ENCODE measurements around the gene MROH9.

MROH9 gene

GRCh38 chr1:171083222-171083621 is 147.9 kb downstream of the MROH9 start:
- Histone ChIP-seq H3K4me3 (ENCODE audit: low read length) (no peak overlapping the region), H3K9ac (ENCODE audit: low read length) (no peak overlapping the region), H3K36me3 (ENCODE audit: control insufficient read depth, insufficient read depth, low read length, severe bottlenecking) (no peaks in the 10 kb centered on the region), H3K27me3 (replicated peaks; ENCODE audit: control insufficient read depth, insufficient read depth, low read length) (no peaks in the 10 kb centered on the region), H3K9me3 (ENCODE audit: control insufficient read depth, low read length) (no peaks in the 10 kb centered on the region), H3K4me1 (ENCODE audit: control insufficient read depth, insufficient read depth, low read length) (peaks cover 17% of the 10 kb centered on the region)
- no peak for DNase-seq (ENCODE audit: low read depth)

- Histone ChIP-seq H3K27me3 (replicated peaks; ENCODE audit: control insufficient read depth, insufficient read depth, low read length) (no peaks in the 10 kb centered on the region), H3K36me3 (ENCODE audit: control insufficient read depth, insufficient read depth, low read length, severe bottlenecking) (no peaks in the 10 kb centered on the region), H3K9ac (ENCODE audit: low read length) (no peak overlapping the region), H3K4me3 (ENCODE audit: low read length) (no peak overlapping the region), H3K9me3 (ENCODE audit: control insufficient read depth, low read length) (no peaks in the 10 kb centered on the region), H3K4me1 (ENCODE audit: control insufficient read depth, insufficient read depth, low read length) (peaks cover 17% of the 10 kb centered on the region)
- DNase-seq (ENCODE audit: low read depth): no peak
Measured at GRCh38 chr1:171084091-171084490, 148.8 kb downstream of the MROH9 start.

DNA sequence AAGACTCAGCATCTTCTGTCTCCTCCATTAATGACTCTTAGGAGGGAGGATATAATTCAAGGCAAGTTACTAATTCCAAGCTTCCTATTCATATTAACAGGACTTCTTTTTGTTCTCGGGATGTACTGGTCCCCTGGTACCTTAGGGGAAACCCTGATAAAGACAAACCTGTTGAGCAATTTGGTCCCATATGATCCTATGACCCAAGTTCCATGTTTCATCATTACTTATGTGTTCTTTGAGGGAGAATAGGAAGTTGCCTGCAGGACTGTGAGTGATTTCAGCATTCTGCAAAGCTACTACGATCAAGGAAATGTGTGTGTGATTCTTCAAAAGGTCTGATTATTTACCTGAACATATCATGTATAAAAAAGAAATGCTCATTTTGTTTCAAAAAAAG is 149.5 kb downstream of the MROH9 start:
- no peaks in the 10 kb centered on the region for H3K9me3 ChIP-seq (ENCODE audit: control insufficient read depth, low read length)
- H3K27me3 ChIP-seq (replicated peaks; ENCODE audit: control insufficient read depth, insufficient read depth, low read length): no peaks in the 10 kb centered on the region
- no peak overlapping the region for H3K4me3 ChIP-seq (ENCODE audit: low read length)
- no peak overlapping the region for H3K9ac ChIP-seq (ENCODE audit: low read length)
- no peak for DNase-seq (ENCODE audit: low read depth)
- no peaks in the 10 kb centered on the region for H3K36me3 ChIP-seq (ENCODE audit: control insufficient read depth, insufficient read depth, low read length, severe bottlenecking)
- peaks cover 17% of the 10 kb centered on the region for H3K4me1 ChIP-seq (ENCODE audit: control insufficient read depth, insufficient read depth, low read length)

- Histone ChIP-seq H3K4me3 (ENCODE audit: low read length) (no peak overlapping the region), H3K36me3 (ENCODE audit: control insufficient read depth, insufficient read depth, low read length, severe bottlenecking) (no peaks in the 10 kb centered on the region)
Measured at GRCh38 chr1:171087896-171088295, 152.6 kb downstream of the MROH9 start.

GRCh38 chr1:171090604-171091003 is 155.3 kb downstream of the MROH9 start, which contains the start of gene FMO3:
FMO3 (plus strand) TSS chr1:171090905; CDS start chr1:171092659, 1,754 bp downstream.
- Histone ChIP-seq H3K4me3 (ENCODE audit: low read length) (no peak within 1 kb of the TSS), H3K9ac (ENCODE audit: low read length) (no peak within 1 kb of the TSS), H3K27me3 (replicated peaks; ENCODE audit: control insufficient read depth, insufficient read depth, low read length) (no peaks in the 10 kb centered on the region), H3K4me1 (ENCODE audit: control insufficient read depth, insufficient read depth, low read length) (no peaks in the 10 kb centered on the region), H3K36me3 (ENCODE audit: control insufficient read depth, insufficient read depth, low read length, severe bottlenecking) (no peaks in the 10 kb centered on the region), H3K9me3 (ENCODE audit: control insufficient read depth, low read length) (no peaks in the 10 kb centered on the region)
- no peak for DNase-seq (ENCODE audit: low read depth)

More at GRCh38 chr1:171087896-171088295, 152.6 kb downstream of the MROH9 start:
- DNase-seq (ENCODE audit: low read depth): no peak
- H3K9ac ChIP-seq (ENCODE audit: low read length): no peak overlapping the region
- no peaks in the 10 kb centered on the region for H3K27me3 ChIP-seq (replicated peaks; ENCODE audit: control insufficient read depth, insufficient read depth, low read length)
- H3K9me3 ChIP-seq (ENCODE audit: control insufficient read depth, low read length): no peaks in the 10 kb centered on the region
- peaks cover under 1% of the 10 kb centered on the region for H3K4me1 ChIP-seq (ENCODE audit: control insufficient read depth, insufficient read depth, low read length)

DNA sequence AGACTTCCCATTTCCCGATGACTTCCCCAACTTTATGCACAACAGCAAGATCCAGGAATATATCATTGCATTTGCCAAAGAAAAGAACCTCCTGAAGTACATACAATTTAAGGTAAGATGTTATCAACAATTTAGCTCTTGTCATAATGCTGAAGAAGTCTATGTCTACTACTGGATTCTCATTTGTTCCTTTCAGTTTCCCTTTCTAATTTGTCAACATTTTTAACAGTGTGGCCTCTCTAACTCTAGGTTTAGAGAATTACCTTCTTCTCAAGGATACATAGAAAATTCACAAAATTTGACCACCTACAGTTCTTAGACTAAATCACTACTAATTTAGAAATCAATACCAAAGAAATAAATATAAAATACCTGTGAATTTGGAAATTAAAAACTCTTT is 168.5 kb downstream of the MROH9 start:
- H3K4me1 ChIP-seq (ENCODE audit: control insufficient read depth, insufficient read depth, low read length): peaks cover 15% of the 10 kb centered on the region
- no peaks in the 10 kb centered on the region for H3K36me3 ChIP-seq (ENCODE audit: control insufficient read depth, insufficient read depth, low read length, severe bottlenecking)
- no peak overlapping the region for H3K4me3 ChIP-seq (ENCODE audit: low read length)
- H3K9ac ChIP-seq (ENCODE audit: low read length): no peak overlapping the region
- no peaks in the 10 kb centered on the region for H3K9me3 ChIP-seq (ENCODE audit: control insufficient read depth, low read length)
- DNase-seq (ENCODE audit: low read depth): no peak
- H3K27me3 ChIP-seq (replicated peaks; ENCODE audit: control insufficient read depth, insufficient read depth, low read length): no peaks in the 10 kb centered on the region

- Histone ChIP-seq H3K9me3 (ENCODE audit: control insufficient read depth, low read length) (no peaks in the 10 kb centered on the region), H3K9ac (ENCODE audit: low read length) (no peak overlapping the region), H3K27me3 (replicated peaks; ENCODE audit: control insufficient read depth, insufficient read depth, low read length) (no peaks in the 10 kb centered on the region), H3K4me3 (ENCODE audit: low read length) (no peak overlapping the region), H3K36me3 (ENCODE audit: control insufficient read depth, insufficient read depth, low read length, severe bottlenecking) (no peaks in the 10 kb centered on the region), H3K4me1 (ENCODE audit: control insufficient read depth, insufficient read depth, low read length) (peaks cover 32% of the 10 kb centered on the region)
- peak; percentile 60 for DNase-seq (ENCODE audit: low read depth)
Measured at GRCh38 chr1:171107262-171107940, 172.1 kb downstream of the MROH9 start.

- Histone ChIP-seq H3K9me3 (ENCODE audit: control insufficient read depth, low read length) (no peaks in the 10 kb centered on the region), H3K9ac (ENCODE audit: low read length) (no peak overlapping the region)
- no peak for DNase-seq (ENCODE audit: low read depth)
Measured at GRCh38 chr1:171107969-171108368, 172.6 kb downstream of the MROH9 start.

GRCh38 chr1:171109966-171110365 is 174.6 kb downstream of the MROH9 start:
- no peaks in the 10 kb centered on the region for H3K27me3 ChIP-seq (replicated peaks; ENCODE audit: control insufficient read depth, insufficient read depth, low read length)

More at GRCh38 chr1:171107969-171108368, 172.6 kb downstream of the MROH9 start:
- no peaks in the 10 kb centered on the region for H3K36me3 ChIP-seq (ENCODE audit: control insufficient read depth, insufficient read depth, low read length, severe bottlenecking)
- H3K4me1 ChIP-seq (ENCODE audit: control insufficient read depth, insufficient read depth, low read length): peaks cover 32% of the 10 kb centered on the region
- H3K27me3 ChIP-seq (replicated peaks; ENCODE audit: control insufficient read depth, insufficient read depth, low read length): no peaks in the 10 kb centered on the region
- no peak overlapping the region for H3K4me3 ChIP-seq (ENCODE audit: low read length)

GRCh38 chr1:171110621-171111326 is 175.4 kb downstream of the MROH9 start:
- Histone ChIP-seq H3K36me3 (ENCODE audit: control insufficient read depth, insufficient read depth, low read length, severe bottlenecking) (no peaks in the 10 kb centered on the region), H3K4me3 (ENCODE audit: low read length) (no peak overlapping the region), H3K9me3 (ENCODE audit: control insufficient read depth, low read length) (no peaks in the 10 kb centered on the region), H3K27me3 (replicated peaks; ENCODE audit: control insufficient read depth, insufficient read depth, low read length) (no peaks in the 10 kb centered on the region), H3K4me1 (ENCODE audit: control insufficient read depth, insufficient read depth, low read length) (peaks cover 52% of the 10 kb centered on the region), H3K9ac (ENCODE audit: low read length) (no peak overlapping the region)
- DNase-seq (ENCODE audit: low read depth): peak; percentile 79

More at GRCh38 chr1:171109966-171110365, 174.6 kb downstream of the MROH9 start:
- H3K9me3 ChIP-seq (ENCODE audit: control insufficient read depth, low read length): no peaks in the 10 kb centered on the region
- no peak overlapping the region for H3K4me3 ChIP-seq (ENCODE audit: low read length)
- DNase-seq (ENCODE audit: low read depth): no peak
- no peak overlapping the region for H3K9ac ChIP-seq (ENCODE audit: low read length)
- H3K4me1 ChIP-seq (ENCODE audit: control insufficient read depth, insufficient read depth, low read length): peaks cover 44% of the 10 kb centered on the region
- no peaks in the 10 kb centered on the region for H3K36me3 ChIP-seq (ENCODE audit: control insufficient read depth, insufficient read depth, low read length, severe bottlenecking)

GRCh38 chr1:171112119-171112518 is 176.8 kb downstream of the MROH9 start:
- Histone ChIP-seq H3K4me3 (ENCODE audit: low read length) (no peak overlapping the region), H3K27me3 (replicated peaks; ENCODE audit: control insufficient read depth, insufficient read depth, low read length) (no peaks in the 10 kb centered on the region), H3K9me3 (ENCODE audit: control insufficient read depth, low read length) (no peaks in the 10 kb centered on the region), H3K4me1 (ENCODE audit: control insufficient read depth, insufficient read depth, low read length) (peaks cover 65% of the 10 kb centered on the region), H3K36me3 (ENCODE audit: control insufficient read depth, insufficient read depth, low read length, severe bottlenecking) (no peaks in the 10 kb centered on the region), H3K9ac (ENCODE audit: low read length) (no peak overlapping the region)
- no peak for DNase-seq (ENCODE audit: low read depth)
